OCI-LY3 (cell line): ENCODE measurements around the gene SMAD5.

Experiments
- H2AFZ ChIP-seq: fragments of 200-600, 300-600 bp; shearing (Covaris generic); 2 replicates; pipeline ENCODE4 v1.6.0; 2014; ENCODE audit warnings: antibody characterized with exemption, low read depth, low read length
- H3K27ac ChIP-seq: fragments of 200-600, 300-600 bp; sonication (generic); 2 replicates; pipeline ENCODE4 v1.5.1; 2014; ENCODE audit warnings: mild to moderate bottlenecking, low read length, moderate library complexity, mixed read lengths
- H3K27me3 ChIP-seq: fragments of 200-600, 300-600 bp; sonication (generic); 2 replicates; pipeline ENCODE4 v1.6.1; 2014; ENCODE audit warnings: low read depth, low read length, mixed read lengths
- H3K36me3 ChIP-seq: fragments of 200-600, 300-600 bp; sonication (generic); replicated peaks from 2 replicates; pipeline ENCODE3; 2014; ENCODE audit warnings: low read depth, low read length, mixed read lengths
- H3K4me1 ChIP-seq: fragments of 300-600, 200-600 bp; sonication (generic); 2 replicates; pipeline ENCODE4 v1.6.1; 2014; ENCODE audit warnings: low read length, mixed read lengths
- H3K4me2 ChIP-seq: fragments of 200-600, 300-600 bp; sonication (generic); 2 replicates; pipeline ENCODE4 v1.6.1; 2014; ENCODE audit warnings: low read length, mixed read lengths
- H3K4me3 ChIP-seq: fragments of 300-600, 200-600 bp; sonication (generic); 2 replicates; pipeline ENCODE4 v1.5.1; 2014; ENCODE audit warnings: antibody characterized with exemption, mild to moderate bottlenecking, low read length, moderate library complexity
- H3K79me2 ChIP-seq: fragments of 300-600, 200-600 bp; shearing (Covaris generic); 2 replicates; pipeline ENCODE4 v1.6.1; 2014; ENCODE audit warnings: mild to moderate bottlenecking, low read length, mixed read lengths
- H3K9ac ChIP-seq: fragments of 300-600, 200-600 bp; shearing (Covaris generic); 2 replicates; pipeline ENCODE4 v1.6.0; 2014; ENCODE audit warnings: mild to moderate bottlenecking, low read length, moderate library complexity
- H3K9me3 ChIP-seq: fragments of 200-600, 300-600 bp; shearing (Covaris generic); 2 replicates; pipeline ENCODE4 v1.6.1; 2014; ENCODE audit warnings: low read length, mixed read lengths; ENCODE audit not compliant: insufficient read depth
- H4K20me1 ChIP-seq: fragments of 200-600, 300-600 bp; sonication (generic); 2 replicates; pipeline ENCODE4 v1.6.1; 2016; ENCODE audit warnings: low read length, mixed read lengths; ENCODE audit not compliant: insufficient read depth
- CTCF ChIP-seq: fragments of 200-600, 300-600 bp; sonication (generic); IDR thresholded peaks from 2 replicates; pipeline ENCODE4 v1.5.1; 2014; ENCODE audit warnings: antibody characterized with exemption, low read length, low read depth
- EZH2phosphoT487 ChIP-seq: fragments of 200-600 bp; shearing (Covaris generic); IDR thresholded peaks from 2 replicates; pipeline ENCODE4 v1.6.1; 2018; ENCODE audit warnings: antibody characterized with exemption, mixed run types, low read depth

The SMAD5 gene

DNA sequence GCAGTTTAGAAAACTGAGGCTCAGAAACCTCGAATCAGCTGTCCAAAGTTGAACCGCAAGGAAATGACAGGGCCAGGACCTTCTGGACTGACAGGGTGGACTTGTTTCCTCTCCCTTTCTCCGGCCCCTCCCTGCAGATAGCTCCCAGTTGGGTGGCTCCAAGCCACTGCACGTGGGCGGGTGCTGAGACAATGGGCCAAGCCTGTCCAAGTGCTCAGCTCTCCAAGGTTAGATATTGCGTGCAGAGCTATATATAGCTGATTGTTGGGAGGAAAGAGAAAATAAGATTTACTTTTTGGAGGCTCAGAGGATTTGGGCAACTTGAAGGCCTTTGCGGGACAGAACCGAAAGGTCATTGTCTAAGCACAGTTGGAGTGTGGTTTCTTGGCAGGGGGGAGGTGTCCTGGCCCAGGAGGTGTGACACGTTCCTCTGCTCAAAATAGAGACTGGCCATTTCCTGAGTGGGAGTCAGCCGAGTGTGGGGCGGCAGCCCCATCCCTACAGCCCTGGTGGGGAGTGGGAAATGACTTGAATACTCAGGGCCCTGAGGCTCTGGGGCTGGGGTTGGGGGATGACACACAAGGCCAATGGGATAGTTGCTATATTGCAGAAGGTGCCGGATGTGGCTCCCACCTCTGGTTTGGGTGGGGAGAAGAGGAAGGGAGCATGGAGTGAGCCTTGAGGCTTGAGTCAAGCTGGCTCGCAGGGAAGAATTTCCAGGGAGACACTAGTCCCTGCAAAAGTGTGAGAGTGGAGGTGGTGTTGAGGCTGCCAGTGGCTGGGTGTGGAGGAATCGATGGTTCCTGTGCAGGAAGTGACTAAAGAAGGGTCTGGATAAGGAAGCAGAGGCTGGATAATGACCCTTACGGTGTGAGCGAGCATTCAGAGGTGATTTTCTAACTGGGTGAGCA, 44.4 kb upstream of the SMAD5 start:
- no peaks in the 10 kb centered on the region for H3K4me1 ChIP-seq
- peaks cover 9% of the 10 kb centered on the region; the same call in 1 of the 2 replicates for H3K27me3 ChIP-seq
- H3K9ac ChIP-seq: no peak overlapping the region
- no peak overlapping the region for H3K4me3 ChIP-seq
- H2AFZ ChIP-seq: no peak overlapping the region
- no peak for TF ChIP-seq EZH2phosphoT487
- TF ChIP-seq CTCF: no peak
- no peaks in the 10 kb centered on the region for H3K36me3 ChIP-seq
- no peak overlapping the region for H3K4me2 ChIP-seq
- no peaks in the 10 kb centered on the region for H3K9me3 ChIP-seq
- H4K20me1 ChIP-seq: no peaks in the 10 kb centered on the region
- no peaks in the 10 kb centered on the region for H3K79me2 ChIP-seq
- no peak overlapping the region for H3K27ac ChIP-seq

- TF ChIP-seq EZH2phosphoT487 (no peak), CTCF (no peak)
- H3K36me3 ChIP-seq: no peaks in the 10 kb centered on the region
- H3K9ac ChIP-seq: no peak overlapping the region
- H3K4me1 ChIP-seq: no peaks in the 10 kb centered on the region
- H3K4me2 ChIP-seq: no peak overlapping the region
- no peaks in the 10 kb centered on the region for H4K20me1 ChIP-seq
- 0 out of 2 replicates have a peak, but pooled peaks cover 10% of the 10 kb centered on the region for H3K27me3 ChIP-seq
- no peak overlapping the region for H3K4me3 ChIP-seq
- H3K9me3 ChIP-seq: no peaks in the 10 kb centered on the region
- no peak overlapping the region for H3K27ac ChIP-seq
- no peaks in the 10 kb centered on the region for H3K79me2 ChIP-seq
- no peak overlapping the region for H2AFZ ChIP-seq
Observed at GRCh38 chr5:136089791-136090190, 42.9 kb upstream of the SMAD5 start.

DNA sequence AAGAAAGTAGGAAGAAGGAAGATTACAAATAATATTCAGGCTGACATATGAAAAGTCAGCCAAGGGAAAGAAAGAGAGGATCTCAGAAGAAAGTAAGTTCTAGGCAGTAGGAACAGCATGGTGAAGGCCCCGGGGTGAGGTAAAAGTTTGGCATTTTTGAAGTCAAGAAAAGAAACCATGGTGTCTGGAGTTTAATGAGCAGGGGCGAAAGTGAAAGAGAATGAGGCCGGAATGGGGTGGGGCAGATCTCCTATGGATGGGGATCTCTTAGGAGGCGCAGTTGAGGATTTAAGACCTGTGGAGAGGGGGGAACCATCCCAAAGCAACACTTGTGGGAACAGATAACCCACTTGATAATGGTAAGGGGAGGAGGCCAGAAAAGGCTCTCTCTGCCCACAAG, 42.3 kb upstream of the SMAD5 start:
- no peak for TF ChIP-seq CTCF
- TF ChIP-seq EZH2phosphoT487: no peak

DNA sequence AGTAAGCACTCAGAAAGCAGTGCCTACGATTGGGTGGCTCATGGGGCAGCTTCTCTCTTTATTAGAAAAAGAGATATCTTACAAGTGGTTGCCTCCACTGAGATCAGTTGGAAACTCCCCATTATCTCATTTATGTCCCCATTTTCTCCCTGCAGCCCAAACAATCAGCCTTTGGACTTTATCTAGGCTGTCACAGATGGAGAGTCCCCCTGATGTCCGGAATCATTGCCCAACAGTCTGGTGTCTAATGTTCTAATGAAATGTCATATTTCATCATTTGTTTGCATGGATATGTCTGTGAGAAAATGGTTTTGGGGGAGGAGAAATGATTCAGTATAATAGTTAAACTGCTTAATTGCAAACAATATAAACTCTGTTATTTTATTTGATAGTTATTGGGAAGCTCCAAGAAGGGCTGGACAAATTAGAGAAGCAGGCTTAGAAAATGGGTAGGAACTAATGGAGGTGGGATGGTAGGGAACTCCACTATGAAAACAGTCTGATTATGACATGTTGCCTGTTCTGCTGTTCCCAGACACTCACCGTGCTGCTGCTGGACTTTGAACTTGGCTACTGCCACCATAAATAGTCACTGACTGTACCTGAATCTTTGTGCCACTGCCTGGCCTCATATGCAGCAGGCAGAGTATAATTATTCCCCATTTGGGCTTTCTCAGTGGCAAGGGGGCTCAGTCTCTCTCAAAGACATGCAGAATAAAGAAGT, 38.3 kb upstream of the SMAD5 start:
- Histone ChIP-seq H3K27me3 (0 out of 2 replicates have a peak, but pooled peaks cover 10% of the 10 kb centered on the region), H3K9ac (no peak overlapping the region), H3K4me2 (no peak overlapping the region), H3K79me2 (no peaks in the 10 kb centered on the region), H3K4me3 (no peak overlapping the region), H3K27ac (no peak overlapping the region), H3K36me3 (no peaks in the 10 kb centered on the region), H2AFZ (no peak overlapping the region), H3K9me3 (no peaks in the 10 kb centered on the region), H3K4me1 (no peaks in the 10 kb centered on the region), H4K20me1 (no peaks in the 10 kb centered on the region)
- TF ChIP-seq EZH2phosphoT487: no peak
- TF ChIP-seq CTCF: no peak

More for the DNA sequence above, 42.3 kb upstream of the SMAD5 start:
- H3K79me2 ChIP-seq: no peaks in the 10 kb centered on the region
- no peaks in the 10 kb centered on the region for H3K4me1 ChIP-seq
- H2AFZ ChIP-seq: no peak overlapping the region
- H4K20me1 ChIP-seq: no peaks in the 10 kb centered on the region
- H3K4me2 ChIP-seq: no peak overlapping the region
- no peak overlapping the region for H3K9ac ChIP-seq
- no peak overlapping the region for H3K4me3 ChIP-seq
- no peaks in the 10 kb centered on the region for H3K36me3 ChIP-seq
- no peak overlapping the region for H3K27ac ChIP-seq
- H3K9me3 ChIP-seq: no peaks in the 10 kb centered on the region
- 0 out of 2 replicates have a peak, but pooled peaks cover 10% of the 10 kb centered on the region for H3K27me3 ChIP-seq
